SK-N-SH treated with all-trans-retinoic acid at 6 μM for 48 hours (cell line): ENCODE results near the gene SKI.

ENCODE experiments used
- ARNTL ChIP-seq: fragments of 450-650 bp; formaldehyde crosslinking; IDR thresholded peaks from 2 replicates; pipeline ENCODE4 v1.5.0; 2020; ENCODE audit warnings: low read depth, mild to moderate bottlenecking, moderate library complexity, borderline replicate concordance
- OSR1 ChIP-seq: fragments of 250-450 bp; sonication (Bioruptor Pico); IDR thresholded peaks from 2 replicates; pipeline ENCODE4 v1.8.0; 2022; ENCODE audit warnings: moderate library complexity, mild to moderate bottlenecking, inconsistent platforms
- RARB ChIP-seq: fragments of 250-450 bp; sonication (Bioruptor Pico); IDR thresholded peaks from 2 replicates; pipeline ENCODE4 v1.8.0; 2021; ENCODE audit warnings: mild to moderate bottlenecking, moderate library complexity
- TCF4 ChIP-seq: fragments of 250-450 bp; sonication (Bioruptor Pico); IDR thresholded peaks from 2 replicates; pipeline ENCODE4 v1.8.0; 2021; ENCODE audit warnings: mild to moderate bottlenecking, moderate library complexity, borderline replicate concordance
- ZC3H10 ChIP-seq: fragments of 250-450 bp; sonication (Bioruptor Pico); IDR thresholded peaks from 2 replicates; pipeline ENCODE4 v1.5.1; 2021; ENCODE audit warnings: mild to moderate bottlenecking, moderate library complexity
- ZFP3 ChIP-seq: fragments of 250-450 bp; sonication (Bioruptor Pico); IDR thresholded peaks from 2 replicates; pipeline ENCODE4 v1.5.0; 2020; ENCODE audit warnings: mild to moderate bottlenecking, moderate library complexity
- ZFP30 ChIP-seq: fragments of 450-650 bp; formaldehyde crosslinking; IDR thresholded peaks from 2 replicates; pipeline ENCODE4 v1.5.0; 2022; ENCODE audit warnings: mild to moderate bottlenecking, moderate library complexity
- ZNF565 ChIP-seq: fragments of 450-650 bp; formaldehyde crosslinking; conservative IDR thresholded peaks from 2 replicates; pipeline ENCODE4 v1.5.0; 2020; ENCODE audit warnings: low read depth, mild to moderate bottlenecking, moderate library complexity
- ZNF70 ChIP-seq: fragments of 450-650 bp; formaldehyde crosslinking; IDR thresholded peaks from 2 replicates; pipeline ENCODE4 v1.5.0; 2020; ENCODE audit warnings: mild to moderate bottlenecking, moderate library complexity
- ZNF8 ChIP-seq: fragments of 450-650 bp; formaldehyde crosslinking; IDR thresholded peaks from 2 replicates; pipeline ENCODE4 v1.5.0; 2020; ENCODE audit warnings: mild to moderate bottlenecking, moderate library complexity
- TF ChIP-seq, protein P1 (sequence below): fragments of 250-450 bp; sonication (Bioruptor Pico); IDR thresholded peaks from 2 replicates; pipeline ENCODE4 v1.8.0; 2020; ENCODE audit warnings: mild to moderate bottlenecking, moderate library complexity, borderline replicate concordance

DNA sequence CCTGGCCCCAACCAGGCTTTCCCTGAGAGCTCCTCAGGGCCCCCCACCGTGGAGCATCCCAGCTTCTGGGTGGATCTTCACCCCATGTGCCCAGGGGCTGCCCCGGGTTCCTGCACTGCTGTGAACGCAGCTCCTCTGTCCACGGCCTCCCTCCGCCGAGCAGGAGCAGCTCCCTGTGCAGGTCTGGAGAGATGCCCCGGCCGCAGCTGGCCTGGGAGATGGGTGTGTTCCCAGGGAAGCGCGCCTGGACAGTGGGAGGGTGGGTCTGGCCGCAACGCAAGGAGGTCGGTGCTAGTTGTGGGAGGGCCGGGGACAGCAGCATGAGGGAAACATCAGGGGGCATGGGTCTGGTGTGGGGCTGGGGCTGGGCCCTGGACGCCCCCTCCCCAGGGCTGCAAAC lies 91.9 kb downstream of the SKI start:
- TF ChIP-seq, protein P1, sequence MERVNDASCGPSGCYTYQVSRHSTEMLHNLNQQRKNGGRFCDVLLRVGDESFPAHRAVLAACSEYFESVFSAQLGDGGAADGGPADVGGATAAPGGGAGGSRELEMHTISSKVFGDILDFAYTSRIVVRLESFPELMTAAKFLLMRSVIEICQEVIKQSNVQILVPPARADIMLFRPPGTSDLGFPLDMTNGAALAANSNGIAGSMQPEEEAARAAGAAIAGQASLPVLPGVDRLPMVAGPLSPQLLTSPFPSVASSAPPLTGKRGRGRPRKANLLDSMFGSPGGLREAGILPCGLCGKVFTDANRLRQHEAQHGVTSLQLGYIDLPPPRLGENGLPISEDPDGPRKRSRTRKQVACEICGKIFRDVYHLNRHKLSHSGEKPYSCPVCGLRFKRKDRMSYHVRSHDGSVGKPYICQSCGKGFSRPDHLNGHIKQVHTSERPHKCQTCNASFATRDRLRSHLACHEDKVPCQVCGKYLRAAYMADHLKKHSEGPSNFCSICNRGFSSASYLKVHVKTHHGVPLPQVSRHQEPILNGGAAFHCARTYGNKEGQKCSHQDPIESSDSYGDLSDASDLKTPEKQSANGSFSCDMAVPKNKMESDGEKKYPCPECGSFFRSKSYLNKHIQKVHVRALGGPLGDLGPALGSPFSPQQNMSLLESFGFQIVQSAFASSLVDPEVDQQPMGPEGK (CRISPR knock-in tag), result no peak
- TF ChIP-seq ZNF8, result no peak
- TF ChIP-seq ZNF70 (CRISPR knock-in tag), result no peak
- no peak for TF ChIP-seq TCF4 (CRISPR knock-in tag)
- TF ChIP-seq ZFP30 (CRISPR knock-in tag), result no peak
- TF ChIP-seq ZNF565, result no peak
- no peak for TF ChIP-seq RARB
- TF ChIP-seq OSR1 (CRISPR knock-in tag), result no peak
- no peak for TF ChIP-seq ZC3H10 (CRISPR knock-in tag)
- TF ChIP-seq ZFP3 (CRISPR knock-in tag), result no peak
- TF ChIP-seq ARNTL (CRISPR knock-in tag), result no peak
